ENCODE results near the gene ELK3.

The ELK3 gene

GRCh38 chr12:96226801-96227348 is 32.7 kb downstream of the ELK3 start:
- H3K27me3 ChIP-seq (ENCODE audit: low read depth): no peaks in the 10 kb centered on the region
- no peak for DNase-seq (ENCODE audit: low spot score in 2 of 2)
- in situ Hi-C loops (cut with MboI; ENCODE audit: low sequenced_read_pairs): no loop called here
- H3K4me3 ChIP-seq: no peak overlapping the region
- H3K36me3 ChIP-seq (replicated peaks): no peaks in the 10 kb centered on the region
- H3K9me3 ChIP-seq: no peaks in the 10 kb centered on the region
- peaks cover 8% of the 10 kb centered on the region for H3K4me1 ChIP-seq

- Histone ChIP-seq H3K4me3 (no peak overlapping the region), H3K9me3 (no peaks in the 10 kb centered on the region), H3K4me1 (peaks cover 8% of the 10 kb centered on the region), H3K36me3 (replicated peaks) (no peaks in the 10 kb centered on the region), H3K27me3 (ENCODE audit: low read depth) (no peaks in the 10 kb centered on the region)
- in situ Hi-C loops (cut with MboI; ENCODE audit: low sequenced_read_pairs): no loop called here
- no peak for DNase-seq (ENCODE audit: low spot score in 2 of 2)
These were observed 33.4 kb downstream of the ELK3 start for GRCh38 chr12:96227365-96228106.

- Histone ChIP-seq H3K4me3 (no peak overlapping the region), H3K27me3 (ENCODE audit: low read depth) (no peaks in the 10 kb centered on the region), H3K9me3 (no peaks in the 10 kb centered on the region), H3K36me3 (replicated peaks) (no peaks in the 10 kb centered on the region), H3K4me1 (peaks cover 8% of the 10 kb centered on the region)
- DNase-seq (ENCODE audit: low spot score in 2 of 2): no peak
- in situ Hi-C loops (cut with MboI; ENCODE audit: low sequenced_read_pairs): no loop called here
These were observed 34.5 kb downstream of the ELK3 start for GRCh38 chr12:96228566-96229248.

- Histone ChIP-seq H3K27me3 (ENCODE audit: low read depth) (no peaks in the 10 kb centered on the region), H3K4me3 (no peak overlapping the region), H3K36me3 (replicated peaks) (no peaks in the 10 kb centered on the region), H3K9me3 (no peaks in the 10 kb centered on the region), H3K4me1 (no peaks in the 10 kb centered on the region)
- in situ Hi-C loops (cut with MboI; ENCODE audit: low sequenced_read_pairs): no loop called here
- no peak for DNase-seq (ENCODE audit: low spot score in 2 of 2)
These were observed 36.5 kb downstream of the ELK3 start for GRCh38 chr12:96230646-96231045.

GRCh38 chr12:96233168-96233567 is 39.0 kb downstream of the ELK3 start:
- no peaks in the 10 kb centered on the region for H3K4me1 ChIP-seq
- DNase-seq (ENCODE audit: low spot score in 2 of 2): no peak

GRCh38 chr12:96233939-96234461 is 39.8 kb downstream of the ELK3 start:
- H3K36me3 ChIP-seq (replicated peaks): no peaks in the 10 kb centered on the region
- no peaks in the 10 kb centered on the region for H3K27me3 ChIP-seq (ENCODE audit: low read depth)
- in situ Hi-C loops (cut with MboI; ENCODE audit: low sequenced_read_pairs): no loop called here
- no peaks in the 10 kb centered on the region for H3K9me3 ChIP-seq
- no peaks in the 10 kb centered on the region for H3K4me1 ChIP-seq
- no peak overlapping the region for H3K4me3 ChIP-seq
- peak in 1 of 2 experiments; percentile 27 for DNase-seq (ENCODE audit: low spot score in 2 of 2)

More at GRCh38 chr12:96233168-96233567, 39.0 kb downstream of the ELK3 start:
- Histone ChIP-seq H3K4me3 (no peak overlapping the region), H3K27me3 (ENCODE audit: low read depth) (no peaks in the 10 kb centered on the region), H3K36me3 (replicated peaks) (no peaks in the 10 kb centered on the region), H3K9me3 (no peaks in the 10 kb centered on the region)
- in situ Hi-C loops (cut with MboI; ENCODE audit: low sequenced_read_pairs): no loop called here

GRCh38 chr12:96234591-96235483 is 40.7 kb downstream of the ELK3 start:
- Histone ChIP-seq H3K36me3 (replicated peaks) (no peaks in the 10 kb centered on the region), H3K27me3 (ENCODE audit: low read depth) (no peaks in the 10 kb centered on the region), H3K4me3 (no peak overlapping the region), H3K4me1 (no peaks in the 10 kb centered on the region), H3K9me3 (no peaks in the 10 kb centered on the region)
- in situ Hi-C loops (cut with MboI; ENCODE audit: low sequenced_read_pairs): no loop called here
- DNase-seq (ENCODE audit: low spot score in 2 of 2): no peak

GRCh38 chr12:96235484-96235826 is 41.3 kb downstream of the ELK3 start:
- no peaks in the 10 kb centered on the region for H3K36me3 ChIP-seq (replicated peaks)
- no peaks in the 10 kb centered on the region for H3K9me3 ChIP-seq
- H3K4me3 ChIP-seq: no peak overlapping the region
- DNase-seq (ENCODE audit: low spot score in 2 of 2): no peak
- no peaks in the 10 kb centered on the region for H3K4me1 ChIP-seq
- in situ Hi-C loops (cut with MboI; ENCODE audit: low sequenced_read_pairs): no loop called here
- no peaks in the 10 kb centered on the region for H3K27me3 ChIP-seq (ENCODE audit: low read depth)

- Histone ChIP-seq H3K4me1 (no peaks in the 10 kb centered on the region), H3K27me3 (ENCODE audit: low read depth) (no peaks in the 10 kb centered on the region)
- no peak for DNase-seq (ENCODE audit: low spot score in 2 of 2)
These were observed 42.1 kb downstream of the ELK3 start for GRCh38 chr12:96236221-96236822.

GRCh38 chr12:96237035-96237434 is 42.9 kb downstream of the ELK3 start:
- Histone ChIP-seq H3K36me3 (replicated peaks) (no peaks in the 10 kb centered on the region), H3K9me3 (no peaks in the 10 kb centered on the region), H3K4me1 (no peaks in the 10 kb centered on the region), H3K27me3 (ENCODE audit: low read depth) (no peaks in the 10 kb centered on the region), H3K4me3 (no peak overlapping the region)
- in situ Hi-C loops (cut with MboI; ENCODE audit: low sequenced_read_pairs): no loop called here
- DNase-seq (ENCODE audit: low spot score in 2 of 2): no peak

More at GRCh38 chr12:96236221-96236822, 42.1 kb downstream of the ELK3 start:
- in situ Hi-C loops (cut with MboI; ENCODE audit: low sequenced_read_pairs): no loop called here
- H3K4me3 ChIP-seq: no peak overlapping the region
- H3K9me3 ChIP-seq: no peaks in the 10 kb centered on the region
- no peaks in the 10 kb centered on the region for H3K36me3 ChIP-seq (replicated peaks)

GRCh38 chr12:96237465-96238077 is 43.4 kb downstream of the ELK3 start:
- no peaks in the 10 kb centered on the region for H3K4me1 ChIP-seq
- H3K27me3 ChIP-seq (ENCODE audit: low read depth): no peaks in the 10 kb centered on the region
- H3K4me3 ChIP-seq: no peak overlapping the region
- H3K9me3 ChIP-seq: no peaks in the 10 kb centered on the region
- DNase-seq (ENCODE audit: low spot score in 2 of 2): no peak
- in situ Hi-C loops (cut with MboI; ENCODE audit: low sequenced_read_pairs): no loop called here
- no peaks in the 10 kb centered on the region for H3K36me3 ChIP-seq (replicated peaks)

GRCh38 chr12:96238336-96239047 is 44.3 kb downstream of the ELK3 start:
- Histone ChIP-seq H3K9me3 (no peaks in the 10 kb centered on the region), H3K36me3 (replicated peaks) (no peaks in the 10 kb centered on the region), H3K4me3 (no peak overlapping the region), H3K4me1 (no peaks in the 10 kb centered on the region), H3K27me3 (ENCODE audit: low read depth) (no peaks in the 10 kb centered on the region)
- in situ Hi-C loops (cut with MboI; ENCODE audit: low sequenced_read_pairs): no loop called here
- DNase-seq (ENCODE audit: low spot score in 2 of 2): no peak
